ENCODE results near the gene LBHD2.

The LBHD2 gene

GRCh38 chr14:103091041-103091882, 7.3 kb downstream of the LBHD2 start:
- peak; percentile 56 for DNase-seq

- DNase-seq = no peak
Observed at GRCh38 chr14:103091883-103092222, 7.8 kb downstream of the LBHD2 start.

- no peak for DNase-seq
Observed at GRCh38 chr14:103093856-103094405, 9.9 kb downstream of the LBHD2 start.

- DNase-seq = no peak
Observed at GRCh38 chr14:103094406-103095209, 10.6 kb downstream of the LBHD2 start, which contains the start of gene EXOC3L4. EXOC3L4 (plus strand) TSS chr14:103094725; CDS start chr14:103100220, 5,495 bp downstream.

GRCh38 chr14:103095210-103095778, 11.3 kb downstream of the LBHD2 start:
- DNase-seq = no peak

GRCh38 chr14:103096387-103096786, 12.4 kb downstream of the LBHD2 start:
- DNase-seq = no peak

GRCh38 chr14:103097244-103097993, 13.4 kb downstream of the LBHD2 start:
- DNase-seq = no peak

GRCh38 chr14:103097994-103098957, 14.3 kb downstream of the LBHD2 start:
- DNase-seq = no peak

- DNase-seq = no peak
Observed at GRCh38 chr14:103099081-103099732, 15.2 kb downstream of the LBHD2 start.

GRCh38 chr14:103099733-103100280, 15.8 kb downstream of the LBHD2 start:
- no peak for DNase-seq

GRCh38 chr14:103100281-103101121, 16.5 kb downstream of the LBHD2 start:
- no peak for DNase-seq

GRCh38 chr14:103101257-103101962, 17.4 kb downstream of the LBHD2 start:
- no peak for DNase-seq

GRCh38 chr14:103101963-103102688, 18.1 kb downstream of the LBHD2 start:
- DNase-seq = peak; percentile 65

- DNase-seq = no peak
Observed at GRCh38 chr14:103102689-103103260, 18.8 kb downstream of the LBHD2 start.

GRCh38 chr14:103103461-103104388, 19.7 kb downstream of the LBHD2 start:
- DNase-seq = peak; percentile 79

- DNase-seq = no peak
Observed at GRCh38 chr14:103104389-103104653, 20.3 kb downstream of the LBHD2 start.

Measured in eye (tissue), 1 donor.